DMS114 treated with DMSO at 0.1 percent for 48 hours (cell line): Measurements from ENCODE around the gene PGK1.
"Not testable (repeated sequence)": the region's sequence is repeated elsewhere in the genome, so short reads cannot be mapped to it uniquely, and the experiment has no call there.

ENCODE experiments used
- DNase-seq: peaks from one replicate; lab custom pipeline; 2025; ENCODE audit not compliant: unreplicated experiment; lab: John Stamatoyannopoulos, UW

Gene PGK1

GRCh38 chrX:78103623-78104446 lies at the start of gene PGK1:
Gene PGK1 (plus strand): TSS chrX:78104248. CDS start chrX:78104341, 93 bp downstream.
- DNase-seq: peak; percentile 85

- no peak for DNase-seq
These were observed 40.4 kb upstream of the PGK1 start for GRCh38 chrX:78063687-78064086.

- DNase-seq: no peak
These were observed 39.9 kb upstream of the PGK1 start for GRCh38 chrX:78064152-78064551.

GRCh38 chrX:78064698-78065601 lies 39.1 kb upstream of the PGK1 start:
- not testable (repeated sequence) for DNase-seq

- no peak for DNase-seq
These were observed 37.9 kb upstream of the PGK1 start for GRCh38 chrX:78066110-78066509.

- no peak for DNase-seq
These were observed 32.7 kb upstream of the PGK1 start for GRCh38 chrX:78071331-78071730.

GRCh38 chrX:78073147-78074077 lies 30.6 kb upstream of the PGK1 start:
- DNase-seq: not testable (repeated sequence)

- no peak for DNase-seq
These were observed 30.0 kb upstream of the PGK1 start for GRCh38 chrX:78074088-78074487.

- no peak for DNase-seq
These were observed 28.2 kb upstream of the PGK1 start for GRCh38 chrX:78075787-78076389.

- DNase-seq: not testable (repeated sequence)
These were observed 22.6 kb upstream of the PGK1 start for GRCh38 chrX:78081413-78081812.

GRCh38 chrX:78092296-78092695 lies 11.8 kb upstream of the PGK1 start:
- no peak for DNase-seq

- DNase-seq: no peak
These were observed 5.9 kb upstream of the PGK1 start for GRCh38 chrX:78098108-78098507.

- no peak for DNase-seq
These were observed 2.0 kb upstream of the PGK1 start for GRCh38 chrX:78102091-78102490.

GRCh38 chrX:78103001-78103622 lies 936 bp upstream of the PGK1 start:
- no peak for DNase-seq

GRCh38 chrX:78104447-78105176 lies 564 bp downstream of the PGK1 start:
- DNase-seq: no peak

- DNase-seq: no peak
These were observed 2.0 kb downstream of the PGK1 start for GRCh38 chrX:78105944-78106650.

GRCh38 chrX:78106651-78106986 lies 2.6 kb downstream of the PGK1 start:
- DNase-seq: no peak

- no peak for DNase-seq
These were observed 5.4 kb downstream of the PGK1 start for GRCh38 chrX:78109458-78109857.
